A673 (cell line): ENCODE measurements around the gene NCKAP1. TPM values are rescaled to one million over a fixed set of nuclear protein-coding genes. Genes with fewer than 3 reads are reported as not detected.

Source experiments
- BruUV-seq: library from RNA; stranded (reverse); fragments of 400-500 nt; replicated peaks from 2 replicates; lab custom pipeline; 2021; lab: Mats Ljungman, UMichigan
- CTCF ChIA-PET: fragments of 300-600 bp; sonication (Branson Sonifier 250); formaldehyde crosslinking; loops from one replicate; lab custom pipeline; 2022; ENCODE audit warnings: antibody characterized with exemption; lab: Charles Lee
- POLR2A ChIA-PET: fragments of 300-600 bp; sonication (Branson Sonifier 250); formaldehyde crosslinking; loops from one replicate; lab custom pipeline; 2022; ENCODE audit warnings: antibody characterized with exemption; ENCODE audit not compliant: low non-redundant PET; lab: Charles Lee
- DNase-seq: peaks from one replicate; pipeline ENCODE4 v3.0.0-alpha.2; 2015; ENCODE audit warnings: low spot score
- H3K27ac ChIP-seq: fragments of 200-600 bp; sonication (generic); 2 replicates; pipeline ENCODE4 v1.5.1; 2016; ENCODE audit warnings: mixed run types, low read depth, mild to moderate bottlenecking, mixed read lengths, antibody characterized with exemption, low read length; ENCODE audit not compliant: poor library complexity, severe bottlenecking
- H3K27me3 ChIP-seq: fragments of 200-600 bp; sonication (generic); replicated peaks from 2 replicates; pipeline ENCODE4 v1.6.1; 2017; ENCODE audit warnings: mixed run types, low read depth, mild to moderate bottlenecking, mixed read lengths, antibody characterized with exemption, low read length; ENCODE audit not compliant: insufficient read depth, poor library complexity
- H3K36me3 ChIP-seq: fragments of 200-600 bp; sonication (generic); 2 replicates; pipeline ENCODE4 v1.6.1; 2016; ENCODE audit warnings: mixed run types, mild to moderate bottlenecking, mixed read lengths, antibody characterized with exemption, low read length; ENCODE audit not compliant: insufficient read depth, poor library complexity, severe bottlenecking
- H3K4me1 ChIP-seq: fragments of 200-600 bp; sonication (generic); 2 replicates; pipeline ENCODE4 v1.6.1; 2017; ENCODE audit warnings: mixed run types, mild to moderate bottlenecking, mixed read lengths, antibody characterized with exemption, low read length; ENCODE audit not compliant: insufficient read depth, poor library complexity, severe bottlenecking
- H3K4me3 ChIP-seq: fragments of 200-600 bp; sonication (generic); 2 replicates; pipeline ENCODE4 v1.5.1; 2016; ENCODE audit warnings: low read depth, mixed run types, mild to moderate bottlenecking, mixed read lengths, low read length; ENCODE audit not compliant: poor library complexity, severe bottlenecking
- H3K9me3 ChIP-seq: fragments of 200-600 bp; sonication (generic); 2 replicates; pipeline ENCODE4 v1.6.1; 2016; ENCODE audit warnings: mixed run types, low read depth, mild to moderate bottlenecking, mixed read lengths, antibody characterized with exemption, low read length; ENCODE audit not compliant: poor library complexity, severe bottlenecking
- CTCF ChIP-seq: fragments of 300-800, 200-600 bp; sonication (generic); conservative IDR thresholded peaks from 2 replicates; pipeline ENCODE4 v1.5.1; 2017; ENCODE audit warnings: low read depth, mild to moderate bottlenecking, antibody characterized with exemption, low read length, moderate library complexity, mixed read lengths
- EZH2 ChIP-seq: fragments of 200-600 bp; sonication (generic); IDR thresholded peaks from 2 replicates; pipeline ENCODE4 v1.6.1; 2017; ENCODE audit warnings: borderline replicate concordance, low read depth, mild to moderate bottlenecking, mixed read lengths, antibody characterized with exemption, low read length; ENCODE audit not compliant: poor library complexity, severe bottlenecking
- intact Hi-C: fragments of 100-400 bp; cut with micrococcal nuclease; formaldehyde crosslinking; loops from one replicate; pipeline ENCODE4 v1.10.0; 2022; ENCODE audit not compliant: unreplicated experiment
- total RNA-seq: library from RNA; stranded (reverse); gene quantifications from 2 replicates; pipeline ENCODE4 v1.2.3, GENCODE V29; 2021

Gene NCKAP1
- total RNA-seq, 1 experiment from 2014 or later, result 153 TPM

DNA sequence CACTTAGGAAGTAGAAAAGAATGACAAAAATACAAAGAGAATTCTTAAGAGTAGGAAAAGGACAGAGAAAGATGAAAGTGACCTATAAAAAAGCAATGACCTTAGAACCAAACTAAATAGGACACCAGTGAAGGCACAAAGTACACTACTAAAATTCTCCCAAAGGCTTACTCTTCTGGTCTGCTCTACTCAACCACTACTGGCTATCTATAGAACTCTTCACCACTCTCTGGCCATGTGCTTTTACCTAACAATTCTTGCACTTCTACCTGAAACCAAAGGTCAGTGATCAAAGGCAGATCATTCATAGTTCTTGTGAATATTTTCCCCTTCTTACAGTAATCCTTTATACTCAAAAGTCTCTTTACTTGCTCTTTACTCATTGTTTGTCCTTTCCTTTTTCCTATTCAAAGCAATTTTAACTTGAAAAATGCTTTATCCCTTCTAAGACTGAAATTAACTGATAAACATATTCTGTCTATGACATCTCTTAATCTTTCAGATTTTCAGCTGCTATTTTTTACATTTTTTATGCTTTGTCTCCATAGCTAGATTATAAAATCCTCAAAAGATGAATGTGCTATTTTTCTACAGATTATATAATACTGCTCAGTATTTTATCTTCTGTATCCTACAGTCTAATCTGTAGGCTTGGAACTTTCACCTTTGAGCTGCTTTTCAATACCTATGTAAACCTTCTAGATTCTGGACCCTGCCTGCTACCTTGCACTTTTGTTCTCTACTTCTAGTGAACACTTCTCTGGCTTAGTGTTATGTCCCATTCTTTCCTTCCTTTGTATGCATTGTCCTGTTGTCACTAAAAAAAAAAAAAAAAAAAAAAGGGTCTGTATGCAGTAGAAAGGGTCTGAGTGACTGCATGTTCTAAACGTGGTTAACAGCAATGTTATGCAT lies 64.6 kb downstream of the NCKAP1 start:
- TF ChIP-seq CTCF, result no peak
- no peak for TF ChIP-seq EZH2
- DNase-seq, result no peak
- CTCF ChIA-PET, result no interaction called here
- Histone ChIP-seq H3K4me3 (no peak overlapping the region), H3K27ac (no peak overlapping the region), H3K9me3 (peaks cover 14% of the 10 kb centered on the region), H3K36me3 (peaks cover 67% of the 10 kb centered on the region), H3K27me3 (no peaks in the 10 kb centered on the region), H3K4me1 (peaks cover 14% of the 10 kb centered on the region)
- POLR2A ChIA-PET, result no interaction called here
- intact Hi-C loops, result loop anchor here (2.0 kb wide), 1 partner anchor 59 kb away; no protein-coding TSS in a partner anchor
- BruUV-seq, result TSS peak; percentile 9

DNA sequence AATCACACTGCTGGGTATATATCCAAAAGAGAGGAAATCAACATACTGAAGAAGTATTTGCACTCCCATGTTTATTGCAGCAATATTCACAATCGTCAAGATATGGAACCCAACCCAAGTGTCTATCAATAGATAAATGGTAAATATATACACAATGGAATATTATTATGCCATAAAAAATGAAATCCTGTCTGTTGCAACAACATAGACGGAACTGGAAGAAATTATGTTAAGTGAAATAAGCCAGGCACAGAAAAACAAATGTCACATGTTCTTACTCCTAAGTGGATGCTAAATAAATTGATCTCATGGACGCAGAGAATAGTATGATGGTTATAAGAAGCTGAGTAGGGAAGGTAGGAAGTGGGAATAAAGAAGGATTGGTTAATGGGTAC lies 65.7 kb downstream of the NCKAP1 start:
- Histone ChIP-seq H3K27ac (no peak overlapping the region), H3K27me3 (no peaks in the 10 kb centered on the region), H3K4me3 (no peak overlapping the region), H3K36me3 (peaks cover 69% of the 10 kb centered on the region), H3K9me3 (peaks cover 14% of the 10 kb centered on the region), H3K4me1 (peaks cover 3% of the 10 kb centered on the region)
- ChIA-PET POLR2A (no interaction called here), CTCF (no interaction called here)
- TF ChIP-seq CTCF, result no peak
- TF ChIP-seq EZH2, result no peak
- intact Hi-C loops, result no loop called here
- DNase-seq, result no peak
- BruUV-seq, result no TSS peak

DNA sequence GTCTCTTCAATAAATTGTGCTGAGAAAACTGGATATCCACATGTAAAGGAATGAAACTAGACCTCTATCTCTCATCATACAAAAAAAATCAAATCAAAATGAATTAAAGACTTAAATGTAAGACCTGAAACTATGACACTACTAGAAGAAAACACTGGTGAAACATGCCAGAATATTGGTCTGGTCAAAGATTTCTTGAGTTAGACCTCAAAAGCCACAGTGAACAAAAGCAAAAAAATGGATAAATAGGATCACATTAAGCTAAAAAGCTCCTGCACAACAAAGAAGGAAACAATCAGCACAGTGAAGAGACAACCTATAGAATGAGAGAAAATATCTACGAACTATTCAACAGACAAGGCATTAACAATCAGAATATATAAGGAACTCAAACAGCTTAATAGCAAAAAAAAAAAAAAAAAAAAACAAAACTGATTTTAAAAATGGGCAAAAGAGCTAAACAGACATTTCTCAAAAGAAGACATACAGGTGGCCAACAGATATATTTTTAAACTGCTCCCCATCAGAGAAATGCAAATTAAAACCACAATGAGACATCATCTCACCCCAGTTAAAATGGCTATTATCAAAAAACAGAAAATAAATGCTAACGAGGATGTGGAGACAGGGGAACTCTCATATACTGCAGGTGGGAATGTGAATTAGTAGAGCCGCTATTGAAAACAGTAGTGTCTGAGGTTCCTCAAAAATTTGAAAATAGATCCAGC lies 66.3 kb downstream of the NCKAP1 start:
- TF ChIP-seq EZH2 (no peak), CTCF (no peak)
- peaks cover 64% of the 10 kb centered on the region for H3K36me3 ChIP-seq
- H3K27me3 ChIP-seq, result no peaks in the 10 kb centered on the region
- intact Hi-C loops, result no loop called here
- ChIA-PET CTCF (interaction anchor here (0.6 kb wide), 1 partner anchor 242 kb away, joined by 4 read pairs; no protein-coding TSS in a partner anchor), POLR2A (no interaction called here)
- BruUV-seq, result no TSS peak
- no peak overlapping the region for H3K4me3 ChIP-seq
- no peaks in the 10 kb centered on the region for H3K4me1 ChIP-seq
- no peak overlapping the region for H3K27ac ChIP-seq
- no peak for DNase-seq
- H3K9me3 ChIP-seq, result peaks cover 14% of the 10 kb centered on the region
